Measurements from ENCODE around the gene RAPGEF3.

DNA sequence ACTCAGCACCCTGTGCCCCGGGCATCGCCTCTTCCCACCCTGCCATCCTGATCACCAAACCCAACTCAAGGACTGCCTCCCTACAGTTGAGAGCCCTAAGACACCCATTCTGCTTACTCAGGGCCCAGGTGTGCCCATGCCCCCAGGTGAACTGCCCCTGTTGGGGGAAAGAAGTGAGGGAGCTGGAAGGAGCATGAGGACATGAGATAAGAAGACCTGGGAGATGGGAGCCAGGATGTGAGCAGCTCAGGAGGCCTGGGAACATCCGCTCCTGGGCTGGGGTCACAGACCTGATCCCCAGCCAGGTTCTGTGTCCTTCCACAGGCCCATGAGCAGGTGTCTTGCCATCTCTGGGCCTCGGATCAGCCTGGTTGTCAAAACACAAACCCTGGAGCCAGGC lies 6.6 kb downstream of the RAPGEF3 start:
- TF ChIP-seq, protein P1, sequence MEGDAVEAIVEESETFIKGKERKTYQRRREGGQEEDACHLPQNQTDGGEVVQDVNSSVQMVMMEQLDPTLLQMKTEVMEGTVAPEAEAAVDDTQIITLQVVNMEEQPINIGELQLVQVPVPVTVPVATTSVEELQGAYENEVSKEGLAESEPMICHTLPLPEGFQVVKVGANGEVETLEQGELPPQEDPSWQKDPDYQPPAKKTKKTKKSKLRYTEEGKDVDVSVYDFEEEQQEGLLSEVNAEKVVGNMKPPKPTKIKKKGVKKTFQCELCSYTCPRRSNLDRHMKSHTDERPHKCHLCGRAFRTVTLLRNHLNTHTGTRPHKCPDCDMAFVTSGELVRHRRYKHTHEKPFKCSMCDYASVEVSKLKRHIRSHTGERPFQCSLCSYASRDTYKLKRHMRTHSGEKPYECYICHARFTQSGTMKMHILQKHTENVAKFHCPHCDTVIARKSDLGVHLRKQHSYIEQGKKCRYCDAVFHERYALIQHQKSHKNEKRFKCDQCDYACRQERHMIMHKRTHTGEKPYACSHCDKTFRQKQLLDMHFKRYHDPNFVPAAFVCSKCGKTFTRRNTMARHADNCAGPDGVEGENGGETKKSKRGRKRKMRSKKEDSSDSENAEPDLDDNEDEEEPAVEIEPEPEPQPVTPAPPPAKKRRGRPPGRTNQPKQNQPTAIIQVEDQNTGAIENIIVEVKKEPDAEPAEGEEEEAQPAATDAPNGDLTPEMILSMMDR (conservative IDR thresholded peaks at IDR 0.05): no peak
- no peak for TF ChIP-seq EZH2 (IDR thresholded peaks at IDR 0.05; ENCODE audit: low read depth)

All from PC-9 (cell line).